ENCODE measurements around the gene RAB28. TPM values are rescaled to one million over a fixed set of nuclear protein-coding genes. Genes with fewer than 3 reads are reported as not detected.

RAB28 gene
- polyA plus RNA-seq, 2 donors = 5.8 to 7.2 TPM

- H3K9me3 ChIP-seq (ENCODE audit: control insufficient read depth in 2 of 2, insufficient read depth in 1 of 2, low read depth in 1 of 2, low read length in 1 of 2) = no peaks in the 10 kb centered on the region
- no peak overlapping the region for H3K4me3 ChIP-seq (ENCODE audit: low read depth in 1 of 2, low read length in 2 of 2)
- H3K4me1 ChIP-seq (ENCODE audit: control insufficient read depth in 2 of 2, insufficient read depth in 2 of 2, low read length in 1 of 2) = no peaks in the 10 kb centered on the region
- H3K36me3 ChIP-seq (ENCODE audit: control insufficient read depth in 2 of 2, insufficient read depth in 2 of 2, low read length in 1 of 2) = peaks cover 0 to 3% of the 10 kb centered on the region in 2 donors
- H3K27ac ChIP-seq (ENCODE audit: low read depth in 2 of 2, low read length in 1 of 2) = no peak overlapping the region
- H3K27me3 ChIP-seq (ENCODE audit: control insufficient read depth in 1 of 2, insufficient read depth in 2 of 2, low read length in 2 of 2) = no peaks in the 10 kb centered on the region
Observed at GRCh38 chr4:13464543-13464942, 19.6 kb downstream of the RAB28 start.

GRCh38 chr4:13461191-13461905 is 22.8 kb downstream of the RAB28 start:
- WGBS, 2 donors = 79 to 84% methylated on average over 6 of the region's 6 CpGs
- Histone ChIP-seq H3K9me3 (ENCODE audit: control insufficient read depth in 2 of 2, insufficient read depth in 1 of 2, low read depth in 1 of 2, low read length in 1 of 2) (no peaks in the 10 kb centered on the region), H3K27me3 (ENCODE audit: control insufficient read depth in 1 of 2, insufficient read depth in 2 of 2, low read length in 2 of 2) (no peaks in the 10 kb centered on the region), H3K27ac (ENCODE audit: low read depth in 2 of 2, low read length in 1 of 2) (no peak overlapping the region), H3K36me3 (ENCODE audit: control insufficient read depth in 2 of 2, insufficient read depth in 2 of 2, low read length in 1 of 2) (peaks cover 0 to 3% of the 10 kb centered on the region in 2 donors), H3K4me1 (ENCODE audit: control insufficient read depth in 2 of 2, insufficient read depth in 2 of 2, low read length in 1 of 2) (no peaks in the 10 kb centered on the region), H3K4me3 (ENCODE audit: low read depth in 1 of 2, low read length in 2 of 2) (no peak overlapping the region)

GRCh38 chr4:13455411-13455810 is 28.7 kb downstream of the RAB28 start:
- 98 to 99% methylated on average over 4 of the region's 4 CpGs for WGBS, 2 donors
- H3K27ac ChIP-seq (ENCODE audit: low read depth in 2 of 2, low read length in 1 of 2) = no peak overlapping the region
- no peaks in the 10 kb centered on the region for H3K27me3 ChIP-seq (ENCODE audit: control insufficient read depth in 1 of 2, insufficient read depth in 2 of 2, low read length in 2 of 2)

GRCh38 chr4:13454786-13455185 is 29.4 kb downstream of the RAB28 start:
- Histone ChIP-seq H3K4me1 (ENCODE audit: control insufficient read depth in 2 of 2, insufficient read depth in 2 of 2, low read length in 1 of 2) (no peaks in the 10 kb centered on the region), H3K9me3 (ENCODE audit: control insufficient read depth in 2 of 2, insufficient read depth in 1 of 2, low read depth in 1 of 2, low read length in 1 of 2) (peaks cover 0 to 3% of the 10 kb centered on the region in 2 donors), H3K27me3 (ENCODE audit: control insufficient read depth in 1 of 2, insufficient read depth in 2 of 2, low read length in 2 of 2) (no peaks in the 10 kb centered on the region), H3K27ac (ENCODE audit: low read depth in 2 of 2, low read length in 1 of 2) (no peak overlapping the region), H3K4me3 (ENCODE audit: low read depth in 1 of 2, low read length in 2 of 2) (no peak overlapping the region), H3K36me3 (ENCODE audit: control insufficient read depth in 2 of 2, insufficient read depth in 2 of 2, low read length in 1 of 2) (peaks cover 4 to 9% of the 10 kb centered on the region in 2 donors)
- 97 to 100% methylated on average over 1 of the region's 1 CpG for WGBS, 2 donors

More at GRCh38 chr4:13455411-13455810, 28.7 kb downstream of the RAB28 start:
- H3K4me3 ChIP-seq (ENCODE audit: low read depth in 1 of 2, low read length in 2 of 2) = no peak overlapping the region
- H3K36me3 ChIP-seq (ENCODE audit: control insufficient read depth in 2 of 2, insufficient read depth in 2 of 2, low read length in 1 of 2) = peaks cover 4 to 11% of the 10 kb centered on the region in 2 donors
- H3K4me1 ChIP-seq (ENCODE audit: control insufficient read depth in 2 of 2, insufficient read depth in 2 of 2, low read length in 1 of 2) = no peaks in the 10 kb centered on the region
- H3K9me3 ChIP-seq (ENCODE audit: control insufficient read depth in 2 of 2, insufficient read depth in 1 of 2, low read depth in 1 of 2, low read length in 1 of 2) = peaks cover 0 to 3% of the 10 kb centered on the region in 2 donors

GRCh38 chr4:13452927-13453579 is 31.1 kb downstream of the RAB28 start:
- H3K27ac ChIP-seq (ENCODE audit: low read depth in 2 of 2, low read length in 1 of 2) = no peak overlapping the region
- peaks cover 4 to 9% of the 10 kb centered on the region in 2 donors for H3K36me3 ChIP-seq (ENCODE audit: control insufficient read depth in 2 of 2, insufficient read depth in 2 of 2, low read length in 1 of 2)
- H3K27me3 ChIP-seq (ENCODE audit: control insufficient read depth in 1 of 2, insufficient read depth in 2 of 2, low read length in 2 of 2) = no peaks in the 10 kb centered on the region
- H3K9me3 ChIP-seq (ENCODE audit: control insufficient read depth in 2 of 2, insufficient read depth in 1 of 2, low read depth in 1 of 2, low read length in 1 of 2) = peaks cover 0 to 3% of the 10 kb centered on the region in 2 donors
- H3K4me3 ChIP-seq (ENCODE audit: low read depth in 1 of 2, low read length in 2 of 2) = no peak overlapping the region
- no peaks in the 10 kb centered on the region for H3K4me1 ChIP-seq (ENCODE audit: control insufficient read depth in 2 of 2, insufficient read depth in 2 of 2, low read length in 1 of 2)
- 91 to 93% methylated on average over 1 of the region's 1 CpG for WGBS, 2 donors

GRCh38 chr4:13449590-13449989 is 34.5 kb downstream of the RAB28 start:
- Histone ChIP-seq H3K27ac (ENCODE audit: low read depth in 2 of 2, low read length in 1 of 2) (no peak overlapping the region), H3K27me3 (ENCODE audit: control insufficient read depth in 1 of 2, insufficient read depth in 2 of 2, low read length in 2 of 2) (no peaks in the 10 kb centered on the region), H3K36me3 (ENCODE audit: control insufficient read depth in 2 of 2, insufficient read depth in 2 of 2, low read length in 1 of 2) (peaks cover 0 to 6% of the 10 kb centered on the region in 2 donors), H3K4me3 (ENCODE audit: low read depth in 1 of 2, low read length in 2 of 2) (no peak overlapping the region), H3K9me3 (ENCODE audit: control insufficient read depth in 2 of 2, insufficient read depth in 1 of 2, low read depth in 1 of 2, low read length in 1 of 2) (peaks cover 0 to 2% of the 10 kb centered on the region in 2 donors), H3K4me1 (ENCODE audit: control insufficient read depth in 2 of 2, insufficient read depth in 2 of 2, low read length in 1 of 2) (no peaks in the 10 kb centered on the region)
- WGBS, 2 donors = 82 to 85% methylated on average over 2 of the region's 2 CpGs

- no peaks in the 10 kb centered on the region for H3K4me1 ChIP-seq (ENCODE audit: control insufficient read depth in 2 of 2, insufficient read depth in 2 of 2, low read length in 1 of 2)
- H3K9me3 ChIP-seq (ENCODE audit: control insufficient read depth in 2 of 2, insufficient read depth in 1 of 2, low read depth in 1 of 2, low read length in 1 of 2) = no peaks in the 10 kb centered on the region
- 90% methylated on average over 22 of the region's 22 CpGs for WGBS, 2 donors
- no peak overlapping the region for H3K4me3 ChIP-seq (ENCODE audit: low read depth in 1 of 2, low read length in 2 of 2)
- no peak overlapping the region for H3K27ac ChIP-seq (ENCODE audit: low read depth in 2 of 2, low read length in 1 of 2)
- H3K27me3 ChIP-seq (ENCODE audit: control insufficient read depth in 1 of 2, insufficient read depth in 2 of 2, low read length in 2 of 2) = no peaks in the 10 kb centered on the region
- H3K36me3 ChIP-seq (ENCODE audit: control insufficient read depth in 2 of 2, insufficient read depth in 2 of 2, low read length in 1 of 2) = peaks cover 0 to 6% of the 10 kb centered on the region in 2 donors
Observed at GRCh38 chr4:13445841-13446790, 38.0 kb downstream of the RAB28 start.

GRCh38 chr4:13441506-13441905 is 42.6 kb downstream of the RAB28 start:
- H3K9me3 ChIP-seq (ENCODE audit: control insufficient read depth in 2 of 2, insufficient read depth in 1 of 2, low read depth in 1 of 2, low read length in 1 of 2) = no peaks in the 10 kb centered on the region
- no peak overlapping the region for H3K4me3 ChIP-seq (ENCODE audit: low read depth in 1 of 2, low read length in 2 of 2)
- H3K27ac ChIP-seq (ENCODE audit: low read depth in 2 of 2, low read length in 1 of 2) = no peak overlapping the region
- H3K27me3 ChIP-seq (ENCODE audit: control insufficient read depth in 1 of 2, insufficient read depth in 2 of 2, low read length in 2 of 2) = no peaks in the 10 kb centered on the region
- H3K36me3 ChIP-seq (ENCODE audit: control insufficient read depth in 2 of 2, insufficient read depth in 2 of 2, low read length in 1 of 2) = peaks cover 0 to 5% of the 10 kb centered on the region in 2 donors
- H3K4me1 ChIP-seq (ENCODE audit: control insufficient read depth in 2 of 2, insufficient read depth in 2 of 2, low read length in 1 of 2) = no peaks in the 10 kb centered on the region

- Histone ChIP-seq H3K4me3 (ENCODE audit: low read depth in 1 of 2, low read length in 2 of 2) (no peak overlapping the region), H3K9me3 (ENCODE audit: control insufficient read depth in 2 of 2, insufficient read depth in 1 of 2, low read depth in 1 of 2, low read length in 1 of 2) (no peaks in the 10 kb centered on the region), H3K36me3 (ENCODE audit: control insufficient read depth in 2 of 2, insufficient read depth in 2 of 2, low read length in 1 of 2) (no peaks in the 10 kb centered on the region), H3K4me1 (ENCODE audit: control insufficient read depth in 2 of 2, insufficient read depth in 2 of 2, low read length in 1 of 2) (no peaks in the 10 kb centered on the region), H3K27me3 (ENCODE audit: control insufficient read depth in 1 of 2, insufficient read depth in 2 of 2, low read length in 2 of 2) (no peaks in the 10 kb centered on the region), H3K27ac (ENCODE audit: low read depth in 2 of 2, low read length in 1 of 2) (no peak overlapping the region)
- WGBS, 2 donors = 90 to 91% methylated on average over 2 of the region's 2 CpGs
Observed at GRCh38 chr4:13436962-13437361, 47.2 kb downstream of the RAB28 start.

Measured in esophagus (tissue), 2 donors.